Keratinocyte (primary cell): ENCODE data around the gene BAG3. TPM values are rescaled to one million over a fixed set of nuclear protein-coding genes. Genes with fewer than 3 reads are reported as not detected.
A peak's percentile ranks its signal among the peaks of the same experiment; 100 is the strongest.
"Not testable (repeated sequence)": the region's sequence is repeated elsewhere in the genome, so short reads cannot be mapped to it uniquely, and the experiment has no call there.

Source experiments
- DNase-seq: peaks from one replicate; pipeline ENCODE4 v3.0.0-alpha.2; 2011; ENCODE audit warnings: low read depth, missing footprints, low spot score
- FAIRE-seq: peaks from 2 replicates; lab custom pipeline; 2011; peaks lifted over from hg19 to GRCh38; lab: Jason Lieb, UNC
- H2AFZ ChIP-seq: 2 replicates; pipeline ENCODE4 v1.6.0; 2012; ENCODE audit warnings: low read length, control low read depth, inconsistent platforms; ENCODE audit not compliant: control insufficient read depth
- H3K27ac ChIP-seq: 2 replicates; pipeline ENCODE4 v1.5.1; 2011; ENCODE audit warnings: low read length; ENCODE audit not compliant: control insufficient read depth, insufficient read depth
- H3K27me3 ChIP-seq: 3 replicates; pipeline ENCODE4 v1.6.0; 2011; ENCODE audit warnings: low read length; ENCODE audit not compliant: control insufficient read depth, insufficient read depth; ENCODE audit errors: extremely low read depth
- H3K36me3 ChIP-seq, 2 experiments: 2 replicates in 1 of 2; 3 replicates in 1 of 2; pipeline ENCODE4 v1.5.1; 2011; ENCODE audit warnings: low read length in 2 of 2, mild to moderate bottlenecking in 1 of 2; ENCODE audit not compliant: control insufficient read depth in 2 of 2, insufficient read depth in 2 of 2; ENCODE audit errors: extremely low read depth in 1 of 2
- H3K4me1 ChIP-seq: 3 replicates; pipeline ENCODE4 v1.5.1; 2011; ENCODE audit warnings: low read length; ENCODE audit not compliant: control insufficient read depth, insufficient read depth; ENCODE audit errors: extremely low read depth
- H3K4me2 ChIP-seq: 3 replicates; pipeline ENCODE4 v1.6.0; 2011; ENCODE audit warnings: low read depth, low read length; ENCODE audit not compliant: control insufficient read depth, insufficient read depth; ENCODE audit errors: extremely low read depth
- H3K4me3 ChIP-seq, 3 experiments: fragments of 200-600 bp in 1 of 3; sonication (generic) in 1 of 3; 2 replicates in 2 of 3; 3 replicates in 1 of 3; pipeline ENCODE4 v1.5.1; 2011 to 2016; ENCODE audit warnings: low read length in 3 of 3, mild to moderate bottlenecking in 3 of 3, control low read depth in 2 of 3, inconsistent platforms in 1 of 3, low read depth in 1 of 3, mixed read lengths in 1 of 3, mixed run types in 1 of 3, moderate library complexity in 1 of 3; ENCODE audit not compliant: control insufficient read depth in 2 of 3, insufficient read depth in 2 of 3; ENCODE audit errors: extremely low read depth in 1 of 3
- H3K79me2 ChIP-seq: 2 replicates; pipeline ENCODE4 v1.6.0; 2012; ENCODE audit warnings: low read length; ENCODE audit not compliant: control insufficient read depth, insufficient read depth
- H3K9ac ChIP-seq: 3 replicates; pipeline ENCODE4 v1.6.0; 2011; ENCODE audit warnings: low read length; ENCODE audit not compliant: control insufficient read depth, insufficient read depth; ENCODE audit errors: extremely low read depth
- H3K9me1 ChIP-seq: 3 replicates; pipeline ENCODE4 v1.6.0; 2011; ENCODE audit warnings: low read length; ENCODE audit not compliant: control insufficient read depth, insufficient read depth; ENCODE audit errors: extremely low read depth
- H3K9me3 ChIP-seq: 2 replicates; pipeline ENCODE4 v1.5.1; 2012; ENCODE audit warnings: low read depth, low read length; ENCODE audit not compliant: control insufficient read depth
- H4K20me1 ChIP-seq: 3 replicates; pipeline ENCODE4 v1.6.0; 2011; ENCODE audit warnings: low read length; ENCODE audit not compliant: control insufficient read depth, insufficient read depth; ENCODE audit errors: extremely low read depth
- EZH2 ChIP-seq: IDR thresholded peaks from one replicate; pipeline ENCODE4 v1.6.1; 2012; ENCODE audit warnings: inconsistent platforms, mild to moderate bottlenecking, low read length, moderate library complexity
- dilution Hi-C: fragments of 300-500 bp; cut with MboI; formaldehyde crosslinking; loops from one replicate; pipeline ENCODE4 v1.7.0; 2020; ENCODE audit warnings: low sequenced_read_pairs; ENCODE audit not compliant: extremely low pct_ligation_motif_present
- polyA plus RNA-seq, 5 experiments: library from polyadenylated mRNA; depleted of rRNA in 3 of 5; stranded (reverse) in 3 of 5; stranded (forward) in 1 of 5; unstranded in 1 of 5; fragments of >200 nt; gene quantifications; 1 replicate in 1 of 5; 2 replicates in 3 of 5; 3 replicates in 1 of 5; pipeline versions ENCODE4 v1.2.1 to v1.2.3, GENCODE V29; 2011 to 2012; ENCODE audit warnings: missing spikeins in 2 of 5, low read depth in 1 of 5, low replicate concordance in 1 of 5
- TF ChIP-seq, protein P1 (sequence below), 3 experiments: IDR thresholded peaks in 1 of 3; conservative IDR thresholded peaks in 1 of 3; optimal IDR thresholded peaks in 1 of 3; 2 replicates in 2 of 3; 3 replicates in 1 of 3; pipeline versions ENCODE3 to v1.5.1; 2011; ENCODE audit warnings: low read length in 3 of 3, mild to moderate bottlenecking in 3 of 3, moderate library complexity in 2 of 3, control low read depth in 1 of 3, inconsistent platforms in 1 of 3; ENCODE audit not compliant: insufficient read depth in 2 of 3; ENCODE audit errors: extremely low read depth in 1 of 3

The BAG3 gene
- polyA plus RNA-seq, 1 donor (not counting 4 experiments of a cell fraction or from before 2014, with no cell fraction given): 26.2 TPM

DNA sequence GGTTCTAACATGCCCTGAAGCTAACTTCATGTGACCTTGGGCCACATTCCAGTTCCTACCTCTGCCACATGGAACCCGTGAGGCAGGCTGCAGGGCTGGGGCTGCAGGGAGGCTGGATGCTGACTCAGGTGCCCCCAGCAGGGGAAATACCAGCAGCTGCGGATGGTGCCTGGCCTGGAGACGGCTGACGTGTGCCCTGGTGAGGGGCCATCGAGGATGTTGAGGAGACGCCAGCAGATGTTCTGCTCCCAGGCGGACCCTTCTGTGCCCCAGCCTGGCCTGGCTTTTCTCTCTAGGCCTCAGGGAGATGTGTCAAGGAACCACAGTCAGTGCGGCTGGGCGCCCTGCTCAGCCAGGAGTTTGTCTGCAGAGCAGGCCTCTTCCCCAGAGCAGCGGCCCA, 8.8 kb downstream of the BAG3 start:
- dilution Hi-C loops: no loop called here
- FAIRE-seq: no peak
- Histone ChIP-seq H3K36me3 (peaks cover 20 to 57% of the 10 kb centered on the region in 2 experiments), H3K4me1 (peaks cover 77% of the 10 kb centered on the region), H3K9me3 (no peaks in the 10 kb centered on the region), H3K27me3 (no peaks in the 10 kb centered on the region), H4K20me1 (peaks cover 45% of the 10 kb centered on the region), H3K79me2 (peaks cover 99% of the 10 kb centered on the region), H3K4me3 (no peak overlapping the region), H3K27ac (peak overlapping the region; percentile 45), H3K9ac (no peak overlapping the region), H3K9me1 (peaks cover 9% of the 10 kb centered on the region), H3K4me2 (peak overlapping the region; percentile 22), H2AFZ (no peak overlapping the region)
- DNase-seq: no peak
- TF ChIP-seq, protein P1, sequence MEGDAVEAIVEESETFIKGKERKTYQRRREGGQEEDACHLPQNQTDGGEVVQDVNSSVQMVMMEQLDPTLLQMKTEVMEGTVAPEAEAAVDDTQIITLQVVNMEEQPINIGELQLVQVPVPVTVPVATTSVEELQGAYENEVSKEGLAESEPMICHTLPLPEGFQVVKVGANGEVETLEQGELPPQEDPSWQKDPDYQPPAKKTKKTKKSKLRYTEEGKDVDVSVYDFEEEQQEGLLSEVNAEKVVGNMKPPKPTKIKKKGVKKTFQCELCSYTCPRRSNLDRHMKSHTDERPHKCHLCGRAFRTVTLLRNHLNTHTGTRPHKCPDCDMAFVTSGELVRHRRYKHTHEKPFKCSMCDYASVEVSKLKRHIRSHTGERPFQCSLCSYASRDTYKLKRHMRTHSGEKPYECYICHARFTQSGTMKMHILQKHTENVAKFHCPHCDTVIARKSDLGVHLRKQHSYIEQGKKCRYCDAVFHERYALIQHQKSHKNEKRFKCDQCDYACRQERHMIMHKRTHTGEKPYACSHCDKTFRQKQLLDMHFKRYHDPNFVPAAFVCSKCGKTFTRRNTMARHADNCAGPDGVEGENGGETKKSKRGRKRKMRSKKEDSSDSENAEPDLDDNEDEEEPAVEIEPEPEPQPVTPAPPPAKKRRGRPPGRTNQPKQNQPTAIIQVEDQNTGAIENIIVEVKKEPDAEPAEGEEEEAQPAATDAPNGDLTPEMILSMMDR (optimal IDR thresholded peaks at IDR 0.05 in 1 of 3, IDR thresholded peaks at IDR 0.05 in 1 of 3, conservative IDR thresholded peaks at IDR 0.05 in 1 of 3; ENCODE audit: extremely low read depth in 1 of 3, insufficient read depth in 2 of 3, low read length in 3 of 3): no peak
- TF ChIP-seq EZH2: no peak

DNA sequence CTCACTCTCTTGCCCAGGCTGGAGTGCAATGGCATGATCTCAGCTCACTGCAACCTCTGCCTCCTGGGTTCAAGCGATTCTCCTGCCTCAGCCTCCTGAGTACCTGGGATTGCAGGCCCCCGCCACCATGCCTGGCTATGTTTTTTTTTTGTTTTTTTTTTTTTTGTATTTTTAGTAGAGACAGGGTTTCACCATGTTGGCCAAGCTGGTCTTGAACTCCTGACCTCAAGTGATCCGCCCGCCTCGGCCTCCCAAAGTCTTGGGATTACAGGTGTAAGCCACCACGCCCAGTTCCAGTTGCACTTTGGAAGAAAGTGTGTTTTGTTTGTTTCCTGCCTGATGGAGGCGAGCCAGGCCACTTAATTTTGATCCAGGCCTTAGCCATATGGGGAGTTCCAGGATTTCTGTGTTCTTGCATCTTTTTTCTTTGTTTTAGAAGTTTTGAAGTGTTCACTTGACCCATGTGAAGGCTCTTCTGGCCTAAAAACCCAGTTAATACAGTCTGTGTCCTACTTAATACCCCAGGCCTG, 11.0 kb downstream of the BAG3 start:
- H3K4me1 ChIP-seq: peaks cover 71% of the 10 kb centered on the region
- H3K36me3 ChIP-seq: peaks cover 31 to 45% of the 10 kb centered on the region in 2 experiments
- DNase-seq, H3K27ac ChIP-seq, H3K4me3 ChIP-seq, FAIRE-seq, dilution Hi-C loops, H2AFZ ChIP-seq, H3K9ac ChIP-seq, H3K9me3 ChIP-seq, H3K4me2 ChIP-seq, H3K27me3 ChIP-seq: not testable (repeated sequence)
- H4K20me1 ChIP-seq: peaks cover 32% of the 10 kb centered on the region
- H3K79me2 ChIP-seq: peaks cover 96% of the 10 kb centered on the region
- peaks cover 11% of the 10 kb centered on the region for H3K9me1 ChIP-seq
